AG08395 (cell line): ENCODE measurements around the gene FANK1.
"Not testable (repeated sequence)": the region's sequence is repeated elsewhere in the genome, so short reads cannot be mapped to it uniquely, and the experiment has no call there.

Experiments used
- DNase-seq: peaks from one replicate; pipeline ENCODE4 v3.0.0; 2012; ENCODE audit warnings: mixed read lengths, low spot score

The FANK1 gene

DNA sequence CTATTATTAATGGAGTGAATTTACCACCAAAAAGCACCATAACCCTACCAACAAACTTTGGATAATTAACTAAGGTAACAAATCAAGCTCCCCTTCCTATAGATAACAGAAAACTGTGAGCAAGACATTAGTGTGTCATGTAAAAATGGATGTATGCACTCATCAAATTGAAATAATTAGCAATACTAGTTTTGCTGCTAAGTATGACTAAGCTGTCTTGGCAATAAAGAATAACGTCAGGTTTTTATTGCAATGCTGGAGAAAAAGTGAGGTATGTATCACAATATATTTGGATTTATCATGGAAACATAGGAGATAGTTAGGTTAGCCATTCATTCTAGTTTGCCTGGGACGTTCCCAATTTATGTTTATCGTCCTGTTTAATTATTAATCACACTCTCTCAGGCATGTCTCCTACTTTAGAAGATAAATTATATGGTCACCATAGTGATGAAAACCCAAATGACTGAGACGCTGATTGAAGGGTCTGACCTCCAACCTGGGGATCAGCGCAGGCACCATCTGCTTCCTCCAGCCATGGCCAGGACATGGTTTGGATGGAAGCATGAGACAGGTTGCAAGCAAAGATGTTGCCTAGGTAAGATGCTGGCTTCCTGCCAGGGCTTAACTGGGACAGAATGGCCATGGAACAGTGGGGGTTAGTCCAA is 125.6 kb downstream of the FANK1 start:
- no peak for DNase-seq

GRCh38 chr10:126022841-126023240 is 126.5 kb downstream of the FANK1 start:
- no peak for DNase-seq

DNA sequence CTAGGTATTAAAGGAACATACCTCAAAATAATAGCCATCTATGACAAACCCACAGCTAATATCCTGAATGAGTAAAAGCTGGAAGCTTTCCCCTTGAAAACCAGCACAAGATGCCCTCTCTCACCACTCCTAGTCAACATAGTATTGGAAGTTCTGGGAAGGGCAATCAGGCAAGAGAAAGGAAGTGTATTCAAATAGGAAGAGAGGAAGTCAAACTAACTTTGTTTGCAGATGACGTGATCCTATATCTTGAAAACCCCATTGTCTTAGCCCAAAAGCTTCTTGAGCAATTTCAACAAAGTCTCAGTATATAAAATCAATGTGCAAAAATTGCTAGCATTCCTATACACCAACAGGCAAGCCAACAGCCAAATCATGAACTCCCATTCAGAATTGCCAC is 131.3 kb downstream of the FANK1 start:
- no peak for DNase-seq

GRCh38 chr10:126029999-126030398 is 133.6 kb downstream of the FANK1 start:
- DNase-seq: no peak

- no peak for DNase-seq
Measured at GRCh38 chr10:126034586-126034985, 138.2 kb downstream of the FANK1 start.

DNA sequence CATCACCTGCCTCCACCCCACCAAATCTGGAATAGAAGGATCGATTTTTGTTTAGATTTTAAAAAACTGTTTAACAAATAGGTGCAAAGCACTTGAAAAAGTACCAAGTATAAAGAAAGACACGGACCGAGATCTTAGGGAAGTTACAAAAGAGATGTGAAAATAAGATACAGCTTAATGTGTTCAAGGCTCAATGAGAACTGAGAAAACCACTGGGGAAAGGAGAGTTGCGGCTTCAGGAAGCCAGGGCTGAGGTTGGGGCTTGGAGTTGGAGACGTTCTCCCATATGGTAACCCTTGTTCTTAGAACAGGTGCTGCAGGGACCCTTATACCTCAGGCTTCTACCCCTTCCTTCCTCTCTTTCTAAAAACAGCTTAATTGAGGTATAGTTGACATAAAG is 140.2 kb downstream of the FANK1 start:
- no peak for DNase-seq

DNA sequence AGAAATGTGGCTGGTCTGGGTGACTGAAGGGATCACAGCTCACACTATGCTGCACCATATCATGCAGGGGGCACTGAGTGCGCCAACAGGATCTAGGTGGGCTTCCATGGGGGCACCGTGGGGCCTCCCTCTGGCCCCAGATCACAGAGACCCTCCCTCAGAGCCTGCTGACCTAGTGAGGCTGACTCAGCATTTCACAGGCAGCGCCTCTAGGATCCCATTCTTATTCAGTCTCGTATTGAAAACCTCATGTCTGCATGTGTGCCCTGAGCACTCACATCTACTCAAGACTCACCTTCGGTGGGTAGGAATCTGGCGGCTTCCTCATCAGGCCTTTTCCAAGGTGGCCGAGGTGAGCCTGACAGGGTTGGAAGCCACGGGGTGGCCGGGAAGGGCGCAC is 141.6 kb downstream of the FANK1 start:
- no peak for DNase-seq

DNA sequence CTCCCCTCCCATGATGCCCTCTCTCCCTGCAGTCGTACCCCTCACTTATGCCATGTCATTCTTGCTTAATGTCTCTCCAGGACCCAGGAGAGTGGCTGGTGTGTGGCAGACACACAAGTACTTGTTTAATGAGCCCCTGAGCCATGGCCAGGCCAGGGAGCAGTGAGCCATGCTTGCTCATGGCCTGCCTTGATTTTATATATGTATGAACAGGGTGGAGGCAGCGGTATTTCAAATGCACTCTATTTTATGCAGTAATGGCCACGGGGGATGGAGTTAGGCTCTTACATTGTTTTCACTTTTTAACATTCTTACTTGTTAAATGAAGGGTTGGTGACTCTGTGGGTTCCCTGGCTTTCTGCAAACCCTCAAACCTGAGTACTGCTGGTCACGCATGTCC is 144.8 kb downstream of the FANK1 start:
- no peak for DNase-seq

DNA sequence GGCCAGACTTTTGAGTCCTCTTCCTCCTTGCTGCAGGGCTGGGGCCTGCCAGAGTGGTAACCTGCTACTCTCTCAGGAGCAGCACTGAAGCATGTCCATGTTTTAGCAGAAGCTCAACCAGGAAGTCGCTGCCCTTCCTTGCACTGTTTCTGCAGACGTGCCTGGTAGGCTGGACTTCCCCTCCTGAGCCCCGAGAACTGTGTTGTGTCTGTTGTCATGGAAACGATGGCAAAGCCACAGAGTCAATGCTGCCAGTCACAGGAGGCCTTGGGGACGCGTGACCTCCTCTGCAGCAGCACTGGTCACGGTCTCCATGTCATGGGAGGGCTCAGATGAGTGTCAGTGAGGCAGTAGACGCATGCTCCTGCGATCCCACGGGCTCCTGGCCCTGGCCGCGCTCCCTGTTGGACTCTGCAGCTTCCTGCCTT is 145.5 kb downstream of the FANK1 start:
- DNase-seq: peak; percentile 83

GRCh38 chr10:126042354-126042753 is 146.0 kb downstream of the FANK1 start:
- no peak for DNase-seq

DNA sequence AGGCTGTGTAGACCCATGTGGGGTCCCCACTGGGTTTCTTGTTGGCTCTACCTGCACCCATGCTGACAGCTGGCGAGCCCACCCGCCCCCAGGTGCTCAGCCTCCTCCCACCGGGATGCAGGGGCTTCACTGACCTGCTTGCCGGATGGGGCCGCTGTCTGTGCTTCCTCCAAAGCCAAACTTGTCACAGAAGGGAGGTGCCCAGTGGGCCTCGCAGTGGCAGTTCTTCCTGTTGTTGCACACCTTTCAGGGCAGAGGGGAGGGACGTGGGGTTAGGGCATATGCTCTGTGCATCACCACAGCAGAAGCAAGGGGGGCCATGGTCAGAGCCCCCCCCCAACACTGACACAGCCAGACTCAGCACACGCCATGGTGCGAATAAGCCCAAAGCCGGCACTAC is 146.5 kb downstream of the FANK1 start:
- DNase-seq: no peak

GRCh38 chr10:126043389-126043788 is 147.0 kb downstream of the FANK1 start:
- no peak for DNase-seq

DNA sequence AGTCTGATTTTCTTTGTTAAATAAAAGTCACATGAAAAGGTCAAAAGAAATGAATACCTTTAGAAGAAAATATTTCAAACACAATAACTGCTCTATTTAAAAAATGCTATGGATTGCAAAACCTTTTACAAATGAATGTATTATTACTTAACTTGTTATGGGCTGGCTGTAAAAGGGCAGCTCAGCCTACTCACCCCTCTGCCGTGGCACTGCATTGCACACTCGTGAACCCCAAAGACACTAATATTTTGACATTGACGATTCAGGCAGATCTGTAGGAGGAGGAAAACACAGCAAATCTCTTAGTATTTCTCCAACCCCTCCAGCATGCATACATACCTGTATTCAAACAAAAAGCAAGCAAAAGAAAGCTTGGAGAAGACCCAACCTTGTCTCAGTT is 149.5 kb downstream of the FANK1 start:
- no peak for DNase-seq

DNA sequence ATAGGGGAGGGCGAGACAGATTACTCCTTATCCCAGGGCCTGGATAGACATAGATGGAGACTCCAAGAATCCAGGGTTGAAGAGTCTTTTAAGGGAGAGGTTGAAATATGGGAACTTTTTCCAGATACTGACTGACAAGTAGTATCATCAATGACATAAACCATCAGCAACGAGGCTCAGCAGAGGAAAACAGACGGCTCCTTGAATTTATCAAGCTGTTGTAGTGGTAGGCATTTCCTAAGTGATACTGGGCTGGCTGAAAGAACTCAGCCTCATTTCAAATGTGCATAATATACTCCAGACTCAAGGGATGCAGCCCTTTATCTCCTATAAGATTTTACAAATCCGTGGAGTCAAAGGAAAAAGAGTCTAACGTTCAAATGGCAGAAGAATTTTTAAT is 150.5 kb downstream of the FANK1 start:
- no peak for DNase-seq

- not testable (repeated sequence) for DNase-seq
Measured at GRCh38 chr10:126047749-126048148, 151.4 kb downstream of the FANK1 start.

DNA sequence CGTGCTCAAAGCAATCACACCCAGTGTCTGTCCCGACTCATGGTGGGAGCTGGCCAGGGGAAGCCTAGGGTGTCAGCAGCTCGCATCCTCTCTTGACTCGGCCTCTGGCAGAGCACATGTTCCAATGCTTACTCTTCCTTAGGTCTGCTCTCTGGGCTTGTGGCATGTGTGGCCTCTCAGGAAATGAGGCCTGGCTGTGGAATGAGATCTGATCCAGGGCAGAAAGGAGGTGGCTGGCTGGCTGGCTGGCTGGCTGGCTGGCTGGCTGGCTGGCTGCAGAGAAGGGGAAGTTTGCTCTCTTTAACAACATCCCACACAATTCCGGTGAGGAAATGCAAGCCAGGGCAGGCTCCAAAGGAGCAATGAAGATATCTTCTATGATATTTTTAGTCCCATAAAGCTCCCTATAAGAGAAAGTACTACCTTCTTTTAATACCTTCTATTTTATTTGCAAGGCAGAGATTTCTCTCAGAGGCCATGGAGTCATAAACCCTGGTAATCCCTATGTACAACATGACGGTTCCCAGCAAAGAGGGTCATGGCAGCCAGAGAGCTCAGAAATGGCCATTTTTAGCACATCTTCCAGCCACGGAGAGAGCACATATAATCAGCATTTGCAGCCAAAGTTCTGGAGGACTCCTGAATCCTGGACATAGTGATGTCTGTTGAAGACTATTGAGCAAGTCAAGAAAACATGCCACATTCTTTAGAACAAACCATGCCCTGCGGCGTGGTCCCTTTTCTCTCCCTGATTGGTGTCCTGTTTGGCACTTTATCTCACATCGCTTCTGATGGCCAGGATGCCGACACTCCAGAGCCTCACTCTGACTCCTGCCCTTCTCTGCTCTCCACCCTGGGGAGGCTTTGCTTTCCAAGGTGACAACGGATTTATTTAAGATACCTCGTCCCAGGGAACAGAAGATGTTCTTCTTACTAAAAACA is 153.7 kb downstream of the FANK1 start:
- peak; percentile 65 for DNase-seq

GRCh38 chr10:126052171-126052570 is 155.8 kb downstream of the FANK1 start:
- no peak for DNase-seq

GRCh38 chr10:126054191-126054590 is 157.8 kb downstream of the FANK1 start:
- DNase-seq: no peak

DNA sequence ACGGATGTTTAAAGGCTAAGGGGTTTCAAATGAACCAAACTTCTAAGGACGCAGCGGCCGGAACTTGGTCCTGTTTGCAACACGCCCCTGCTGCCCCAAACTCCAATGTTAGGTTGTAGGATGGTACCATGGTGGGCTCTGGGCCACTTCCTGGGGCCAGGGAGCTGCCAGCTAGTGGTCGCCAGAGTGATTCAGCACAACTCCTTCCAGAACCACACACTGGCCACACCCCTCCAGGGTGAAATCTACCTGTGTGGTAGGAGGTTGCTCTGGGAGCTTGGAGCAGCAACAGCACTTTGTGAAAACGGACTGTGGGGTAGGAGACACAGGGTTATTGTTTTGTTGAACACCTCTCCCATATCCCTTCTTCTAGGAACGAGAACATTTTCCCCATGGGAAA is 161.1 kb downstream of the FANK1 start:
- no peak for DNase-seq

GRCh38 chr10:126058104-126058503 is 161.7 kb downstream of the FANK1 start:
- no peak for DNase-seq

DNA sequence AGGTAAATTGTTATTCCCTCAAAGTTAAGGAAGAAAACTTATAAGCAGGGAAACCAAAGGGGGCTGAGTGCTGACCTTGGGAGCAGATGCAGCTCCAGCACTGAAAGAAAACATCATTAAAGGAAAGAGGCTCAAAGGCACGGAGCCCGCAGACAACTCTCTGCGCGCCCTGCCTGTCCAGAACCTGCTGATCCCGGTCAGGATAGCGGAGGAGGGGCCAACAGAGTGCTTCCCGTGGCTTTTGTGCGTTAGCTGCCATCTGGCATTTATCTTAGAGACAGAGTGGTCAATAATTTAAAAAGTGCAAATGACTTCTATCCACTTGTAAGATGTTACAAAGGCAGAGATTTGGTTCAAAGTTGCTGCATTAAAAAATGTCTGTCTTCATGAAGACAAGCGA is 162.1 kb downstream of the FANK1 start:
- DNase-seq: no peak
